ENCODE results near the gene PAK3.

DNA sequence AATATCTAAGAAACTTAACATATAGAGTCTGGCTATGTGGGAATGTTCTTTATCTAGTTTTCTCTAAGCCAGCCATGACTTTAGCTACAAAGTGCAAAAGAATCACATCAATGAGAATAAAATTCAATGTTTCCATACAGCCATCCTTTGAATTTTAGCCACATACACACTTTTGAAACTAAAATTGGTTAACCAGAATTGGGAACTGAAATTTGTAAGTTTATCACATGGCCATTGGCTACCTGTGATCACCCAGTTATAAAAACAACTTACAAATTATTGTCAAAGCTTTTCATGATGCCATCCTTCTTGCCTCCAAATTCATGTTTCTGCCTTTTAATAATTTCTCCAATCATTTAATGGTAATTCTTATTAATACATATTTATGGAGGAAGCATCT, 49.9 kb downstream of the PAK3 start:
- no peak for TF ChIP-seq CTCF (IDR thresholded peaks at IDR 0.05)
- no peak for TF ChIP-seq POLR2A (IDR thresholded peaks at IDR 0.05)
- TF ChIP-seq POLR2AphosphoS5 (IDR thresholded peaks at IDR 0.05), result no peak

All from stomach (tissue), 4 donors.